Mesenchymal stem cell (in vitro differentiated cells and primary cell): ENCODE measurements around the gene ZFPM1.

Experiments
- DNase-seq: peaks from one replicate; pipeline ENCODE4 v3.0.0-alpha.2; 2013
- H2AFZ ChIP-seq: one replicate; pipeline ENCODE4 v1.6.1; 2013; ENCODE audit warnings: low read depth, mild to moderate bottlenecking, control low read depth, inconsistent platforms, low read length, moderate library complexity
- H2AK5ac ChIP-seq: 2 replicates; pipeline ENCODE4 v1.6.1; 2013; ENCODE audit warnings: low read length, moderate library complexity, mild to moderate bottlenecking, inconsistent platforms; ENCODE audit not compliant: severe bottlenecking
- H2BK120ac ChIP-seq: one replicate; pipeline ENCODE4 v1.6.1; 2013; ENCODE audit warnings: low read depth, mild to moderate bottlenecking, inconsistent platforms, low read length, moderate library complexity
- H2BK12ac ChIP-seq, 2 experiments: one replicate each; pipeline ENCODE4 v1.6.1; 2013; ENCODE audit warnings: inconsistent platforms in 2 of 2, low read length in 2 of 2, mild to moderate bottlenecking in 2 of 2, moderate library complexity in 2 of 2, control low read depth in 1 of 2
- H2BK15ac ChIP-seq: one replicate; pipeline ENCODE4 v1.6.1; 2013; ENCODE audit warnings: mild to moderate bottlenecking, low read depth, inconsistent platforms; ENCODE audit not compliant: poor library complexity, severe bottlenecking
- H2BK5ac ChIP-seq: 2 replicates; pipeline ENCODE4 v1.6.1; 2013; ENCODE audit warnings: low read depth, mild to moderate bottlenecking, low read length, control low read depth, inconsistent platforms; ENCODE audit not compliant: poor library complexity, severe bottlenecking
- H3K14ac ChIP-seq, 2 experiments: one replicate each; pipeline ENCODE4 v1.6.1; 2013; ENCODE audit warnings: inconsistent platforms in 2 of 2, low read length in 2 of 2, control low read depth in 1 of 2, mild to moderate bottlenecking in 1 of 2, moderate library complexity in 1 of 2
- H3K18ac ChIP-seq, 2 experiments: one replicate each; pipeline ENCODE4 v1.6.1; 2013; ENCODE audit warnings: inconsistent platforms in 2 of 2, low read length in 2 of 2, control low read depth in 1 of 2, low read depth in 1 of 2, mild to moderate bottlenecking in 1 of 2
- H3K23ac ChIP-seq, 2 experiments: one replicate each; pipeline ENCODE4 v1.6.1; 2013; ENCODE audit warnings: inconsistent platforms in 2 of 2, low read length in 2 of 2, mild to moderate bottlenecking in 2 of 2, moderate library complexity in 2 of 2, control low read depth in 1 of 2
- H3K27ac ChIP-seq: 2 replicates; pipeline ENCODE4 v1.5.1; 2013; ENCODE audit warnings: mild to moderate bottlenecking, moderate library complexity, low read length, control low read depth, inconsistent platforms; ENCODE audit not compliant: poor library complexity, severe bottlenecking
- H3K27me3 ChIP-seq, 2 experiments: 2 replicates each; pipeline versions ENCODE4 v1.6.1 to v1.7.0; 2013; ENCODE audit warnings: low read length in 2 of 2, mild to moderate bottlenecking in 2 of 2, moderate library complexity in 2 of 2, control low read depth in 1 of 2, inconsistent platforms in 1 of 2; ENCODE audit not compliant: control insufficient read depth in 1 of 2, insufficient read depth in 1 of 2
- H3K36me3 ChIP-seq, 2 experiments: 2 replicates each; pipeline versions ENCODE4 v1.6.1 to v1.7.0; 2013; ENCODE audit warnings: low read length in 2 of 2, control low read depth in 1 of 2, inconsistent platforms in 1 of 2, low read depth in 1 of 2, mild to moderate bottlenecking in 1 of 2; ENCODE audit not compliant: insufficient read depth in 2 of 2, control insufficient read depth in 1 of 2
- H3K4ac ChIP-seq, 2 experiments: one replicate each; pipeline ENCODE4 v1.6.1; 2013; ENCODE audit warnings: inconsistent platforms in 2 of 2, low read length in 2 of 2, mild to moderate bottlenecking in 2 of 2, moderate library complexity in 2 of 2, control low read depth in 1 of 2, low read depth in 1 of 2
- H3K4me1 ChIP-seq: 2 replicates; pipeline ENCODE4 v1.6.1; 2013; ENCODE audit warnings: low read depth, low read length, control low read depth; ENCODE audit not compliant: control insufficient read depth, insufficient read depth
- H3K4me2 ChIP-seq: 2 replicates; pipeline ENCODE4 v1.6.1; 2013; ENCODE audit warnings: low read length, mild to moderate bottlenecking, inconsistent platforms; ENCODE audit not compliant: poor library complexity, severe bottlenecking
- H3K4me3 ChIP-seq, 2 experiments: 2 replicates each; pipeline versions ENCODE4 v1.5.1 to v1.7.0; 2013; ENCODE audit warnings: low read length in 2 of 2, mild to moderate bottlenecking in 2 of 2, control low read depth in 1 of 2, low read depth in 1 of 2; ENCODE audit not compliant: insufficient read depth in 1 of 2
- H3K79me1 ChIP-seq: replicated peaks from 2 replicates; pipeline ENCODE4 v1.6.1; 2013; ENCODE audit warnings: mild to moderate bottlenecking, control low read depth, low read length, inconsistent platforms; ENCODE audit not compliant: poor library complexity, severe bottlenecking
- H3K9ac ChIP-seq: 2 replicates; pipeline ENCODE4 v1.7.0; 2013; ENCODE audit warnings: mild to moderate bottlenecking, low read length, moderate library complexity
- H3K9me3 ChIP-seq: 2 replicates; pipeline ENCODE4 v1.7.0; 2013; ENCODE audit warnings: mild to moderate bottlenecking, low read length; ENCODE audit not compliant: control insufficient read depth
- H4K8ac ChIP-seq: one replicate; pipeline ENCODE4 v1.6.1; 2013; ENCODE audit warnings: inconsistent platforms, mild to moderate bottlenecking, low read length, moderate library complexity
- H4K91ac ChIP-seq: one replicate; pipeline ENCODE4 v1.6.1; 2013; ENCODE audit warnings: mild to moderate bottlenecking, low read length, inconsistent platforms
- WGBS: methylation state at CpG from one replicate; pipeline ENCODE4 v1.1.7; 2013; ENCODE audit warnings: mixed read lengths; 5-methylcytosine and 5-hydroxymethylcytosine counted together

The ZFPM1 gene

DNA sequence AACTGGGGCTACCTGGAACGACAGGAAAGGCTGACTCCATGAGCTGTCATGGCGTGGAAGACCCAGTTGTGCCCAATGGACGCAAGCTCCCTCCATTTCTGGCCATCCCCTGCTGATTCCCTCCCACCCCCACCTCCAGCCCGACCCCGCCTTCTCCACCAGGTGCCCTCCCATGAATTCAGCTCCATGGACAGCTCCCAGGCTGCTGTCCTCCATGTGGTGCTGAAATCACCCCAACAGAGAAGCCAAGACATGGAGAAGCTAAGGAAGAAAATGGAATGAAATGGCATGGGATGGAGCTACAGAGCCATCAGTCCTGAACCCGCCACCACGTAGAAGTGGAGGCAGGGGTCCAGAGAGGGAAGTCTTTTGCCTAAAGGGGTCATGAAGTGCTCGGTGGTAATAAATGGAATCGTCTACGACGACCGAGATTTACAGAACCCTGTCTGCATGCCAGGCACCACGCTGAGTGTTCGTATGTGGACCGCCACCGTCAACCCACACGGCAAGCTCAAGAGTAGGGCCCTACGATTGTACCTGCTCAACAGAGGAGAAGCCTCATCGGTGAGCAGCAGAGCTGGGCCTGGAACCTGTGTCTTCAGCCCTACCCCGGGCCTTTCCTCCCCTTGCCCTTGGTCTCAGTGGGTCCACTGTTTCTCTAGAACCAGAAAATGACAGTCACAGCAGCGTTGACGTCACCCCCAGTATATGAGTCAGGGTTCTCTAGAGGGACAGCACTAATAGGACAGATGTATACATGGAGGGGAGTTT is 107.8 kb downstream of the ZFPM1 start:
- Histone ChIP-seq H3K36me3 (no peaks in the 10 kb centered on the region), H3K4me2 (no peak overlapping the region), H3K9me3 (no peaks in the 10 kb centered on the region), H3K18ac (no peak overlapping the region), H3K27me3 (peaks cover 13 to 45% of the 10 kb centered on the region in 2 experiments), H3K9ac (no peak overlapping the region), H2BK5ac (no peak overlapping the region), H3K14ac (no peak overlapping the region), H3K79me1 (no peaks in the 10 kb centered on the region), H3K4me3 (no peak overlapping the region), H4K8ac (no peak overlapping the region), H2AFZ (no peak overlapping the region), H3K23ac (no peak overlapping the region), H3K4ac (no peak overlapping the region), H3K27ac (no peak overlapping the region), H2AK5ac (no peak overlapping the region), H3K4me1 (peaks cover 2% of the 10 kb centered on the region), H2BK15ac (no peak overlapping the region), H2BK120ac (no peak overlapping the region), H4K91ac (no peak overlapping the region), H2BK12ac (no peak overlapping the region)
- 73% methylated on average over 20 of the region's 22 CpGs for WGBS
- peak; percentile 43 for DNase-seq

DNA sequence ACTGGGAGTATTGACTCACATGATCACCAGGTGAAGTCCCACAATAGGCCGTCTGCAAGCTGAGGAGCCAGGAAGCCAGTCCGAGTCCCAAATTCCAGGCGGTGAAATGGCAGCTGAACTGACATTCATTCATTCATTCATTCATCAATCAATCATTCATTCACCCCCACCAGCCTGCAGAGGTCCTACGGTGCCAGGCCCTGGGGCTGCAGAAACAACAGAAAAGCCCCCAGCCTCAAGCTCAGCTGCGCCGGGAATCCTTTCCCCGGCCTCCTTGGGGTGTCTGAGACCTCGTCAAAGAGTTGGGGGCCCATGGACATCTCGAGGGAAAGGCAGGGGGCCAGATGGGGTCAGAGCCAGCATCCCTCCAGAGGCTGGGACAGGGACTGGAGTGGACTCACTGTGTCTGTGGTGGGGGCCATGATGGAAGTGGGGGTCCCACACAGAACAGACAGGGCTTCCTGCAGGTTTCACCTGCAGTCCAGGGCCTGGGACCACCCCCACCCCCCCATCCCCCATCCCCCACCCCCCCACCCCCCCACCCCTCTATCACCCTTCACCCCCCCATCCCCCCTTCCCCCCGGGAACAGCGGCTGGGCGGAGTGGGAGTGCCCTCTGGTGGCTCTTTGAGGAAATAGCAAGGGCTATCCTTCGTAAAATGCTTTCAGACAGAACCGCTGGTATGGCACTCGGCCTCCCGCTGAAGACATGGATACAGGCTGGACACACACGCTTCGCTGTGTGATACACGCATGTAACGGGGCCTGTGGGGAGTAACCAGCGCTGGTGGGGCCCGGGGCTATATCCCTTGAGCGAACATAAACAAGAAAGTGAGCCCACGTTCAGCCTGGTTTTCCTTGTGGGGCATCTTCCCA is 108.6 kb downstream of the ZFPM1 start:
- no peaks in the 10 kb centered on the region for H3K79me1 ChIP-seq
- H2BK15ac ChIP-seq, result no peak overlapping the region
- WGBS, result 29% methylated on average over 23 of the region's 24 CpGs
- H3K9ac ChIP-seq, result peak overlapping the region; percentile 78
- no peak overlapping the region for H3K23ac ChIP-seq
- no peak overlapping the region for H4K91ac ChIP-seq
- H3K4me2 ChIP-seq, result peak overlapping the region; percentile 35
- peak overlapping the region in 1 of 2 experiments; percentile 79 for H3K4me3 ChIP-seq
- peaks cover 13 to 37% of the 10 kb centered on the region in 2 experiments for H3K27me3 ChIP-seq
- peaks cover 2% of the 10 kb centered on the region for H3K4me1 ChIP-seq
- no peak overlapping the region for H3K18ac ChIP-seq
- H2AFZ ChIP-seq, result no peak overlapping the region
- no peak overlapping the region for H2BK12ac ChIP-seq
- no peak overlapping the region for H2BK120ac ChIP-seq
- H4K8ac ChIP-seq, result no peak overlapping the region
- H3K4ac ChIP-seq, result no peak overlapping the region
- H3K9me3 ChIP-seq, result no peaks in the 10 kb centered on the region
- H3K14ac ChIP-seq, result no peak overlapping the region
- no peak overlapping the region for H2BK5ac ChIP-seq
- DNase-seq, result peak; percentile 65
- H2AK5ac ChIP-seq, result no peak overlapping the region
- H3K27ac ChIP-seq, result no peak overlapping the region
- H3K36me3 ChIP-seq, result no peaks in the 10 kb centered on the region

DNA sequence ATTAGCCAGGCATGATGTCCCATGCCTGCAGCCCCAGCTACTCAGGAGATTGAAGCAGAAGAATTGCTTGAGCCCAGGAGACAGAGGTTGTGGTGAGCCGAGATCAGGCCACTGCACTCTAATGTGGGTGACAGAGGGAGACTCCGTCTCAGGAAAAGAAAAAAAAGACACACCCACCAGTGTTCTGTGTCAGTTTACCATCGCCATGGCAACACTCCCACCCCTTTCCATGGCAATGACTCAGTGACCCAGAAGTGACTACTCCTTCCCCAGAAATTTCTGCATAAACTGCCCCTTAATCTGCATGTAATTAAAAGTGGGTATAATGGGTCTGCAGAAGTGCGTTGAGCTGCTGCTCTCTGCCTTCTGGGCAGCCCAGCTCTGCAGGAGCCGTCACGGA is 113.1 kb downstream of the ZFPM1 start:
- WGBS, result 84% methylated on average over 4 of the region's 6 CpGs
- no peak overlapping the region for H3K4me3 ChIP-seq
- no peak overlapping the region for H3K18ac ChIP-seq
- H2BK5ac ChIP-seq, result no peak overlapping the region
- peak; percentile 73 for DNase-seq
- no peak overlapping the region for H3K4me2 ChIP-seq
- H4K91ac ChIP-seq, result no peak overlapping the region
- no peak overlapping the region for H3K14ac ChIP-seq
- H2BK12ac ChIP-seq, result no peak overlapping the region
- no peak overlapping the region for H3K27ac ChIP-seq
- peak overlapping the region; percentile 56 for H3K9ac ChIP-seq
- H3K23ac ChIP-seq, result no peak overlapping the region
- H3K4ac ChIP-seq, result no peak overlapping the region
- H3K27me3 ChIP-seq, result peaks cover 1% of the 10 kb centered on the region in 2 experiments
- no peak overlapping the region for H4K8ac ChIP-seq
- peaks cover 5% of the 10 kb centered on the region for H3K79me1 ChIP-seq
- H3K36me3 ChIP-seq, result peaks cover 0 to 4% of the 10 kb centered on the region in 2 experiments
- H2BK120ac ChIP-seq, result no peak overlapping the region
- no peak overlapping the region for H2AFZ ChIP-seq
- H2AK5ac ChIP-seq, result no peak overlapping the region
- H3K4me1 ChIP-seq, result peaks cover 7% of the 10 kb centered on the region
- H2BK15ac ChIP-seq, result no peak overlapping the region
- no peaks in the 10 kb centered on the region for H3K9me3 ChIP-seq
